ENCODE measurements around the gene PCDHGB3. TPM values are rescaled to one million over a fixed set of nuclear protein-coding genes. Genes with fewer than 3 reads are reported as not detected.

The PCDHGB3 gene
- total RNA-seq, 1 experiment from 2014 or later = 4.2 TPM

GRCh38 chr5:141342773-141343172 is 27.3 kb upstream of the PCDHGB3 start:
- DNase-seq (ENCODE audit: low spot score) (no peak), ATAC-seq (no peak)
- H3K9me3 Mint-ChIP-seq = peaks cover 68% of the 10 kb centered on the region
- no peak overlapping the region for H3K27ac Mint-ChIP-seq
- no peak overlapping the region for H3K4me3 Mint-ChIP-seq
- H3K36me3 Mint-ChIP-seq = peaks cover 54% of the 10 kb centered on the region
- no peak for TF ChIP-seq IRF2 (CRISPR knock-in tag; IDR thresholded peaks at IDR 0.05; ENCODE audit: borderline replicate concordance, low read depth)
- no peak for TF ChIP-seq GRHL2 (CRISPR knock-in tag; IDR thresholded peaks at IDR 0.05; ENCODE audit: insufficient replicate concordance, severe bottlenecking)
- no peak for TF ChIP-seq ATF2 (CRISPR knock-in tag; IDR thresholded peaks at IDR 0.05; ENCODE audit: borderline replicate concordance, low read depth)
- ChIA-PET CTCF (interaction anchor here (1.0 to 4.0 kb wide), 13 partner anchors 9 to 224 kb away, joined by 3 to 22 read pairs (median 7); partner anchors contain the start of genes PCDHB14, PCDHB15, PCDHGA10 and PCDHGA11), POLR2A (no interaction called here)
- H3K4me1 Mint-ChIP-seq = peaks cover 2% of the 10 kb centered on the region; the same call in 1 of the 2 replicates
- H3K27me3 Mint-ChIP-seq (ENCODE audit: low read depth) = no peaks in the 10 kb centered on the region

- Mint-ChIP-seq H3K4me1 (peaks cover 2% of the 10 kb centered on the region; the same call in 1 of the 2 replicates), H3K27me3 (ENCODE audit: low read depth) (no peaks in the 10 kb centered on the region), H3K9me3 (peaks cover 62% of the 10 kb centered on the region), H3K27ac (no peak within 1 kb of the TSS), H3K4me3 (0 out of 2 replicates have a peak within 1 kb of the TSS, but pooled peaks have one; percentile 22), H3K36me3 (peaks cover 54% of the 10 kb centered on the region)
- DNase-seq (ENCODE audit: low spot score) = no peak
- CTCF ChIA-PET = interaction anchor here (0.6 to 4.0 kb wide), 32 partner anchors 9 to 224 kb away, joined by 3 to 22 read pairs (median 4); partner anchors contain the start of genes PCDHB10, PCDHB11, PCDHB14 and PCDHB15
- peak; percentile 61 for ATAC-seq
- POLR2A ChIA-PET = interaction anchor here (0.6 kb wide), 1 partner anchor 1023 kb away, joined by 3 read pairs; no protein-coding TSS in a partner anchor
- TF ChIP-seq CREB1 (CRISPR knock-in tag; IDR thresholded peaks at IDR 0.05) (no peak), CTCF (IDR thresholded peaks at IDR 0.05) (peak; percentile 45; the same call in 1 of the 2 replicates)
Observed at GRCh38 chr5:141343242-141343952, 26.6 kb upstream of the PCDHGB3 start, which contains the start of gene PCDHGA3. TSS of gene PCDHGA3 (plus strand) at chr5:141343829. CDS start at chr5:141344034, 205 bp downstream.

- peaks cover 2% of the 10 kb centered on the region; the same call in 1 of the 2 replicates for H3K4me1 Mint-ChIP-seq
- TF ChIP-seq MAX (CRISPR knock-in tag; IDR thresholded peaks at IDR 0.05) = no peak
- TF ChIP-seq ATF6 (CRISPR knock-in tag; IDR thresholded peaks at IDR 0.05) = no peak
- no peak for TF ChIP-seq ETV6 (CRISPR knock-in tag; IDR thresholded peaks at IDR 0.05)
- TF ChIP-seq ZMAT4 (CRISPR knock-in tag; IDR thresholded peaks at IDR 0.05) = no peak
- TF ChIP-seq GTF2I (CRISPR knock-in tag; conservative IDR thresholded peaks at IDR 0.05) = no peak
- TF ChIP-seq ELF4 (CRISPR knock-in tag; IDR thresholded peaks at IDR 0.05; ENCODE audit: low read depth) = no peak
- POLR2A ChIA-PET = interaction anchor here (0.6 kb wide), 1 partner anchor 1022 kb away, joined by 3 read pairs; no protein-coding TSS in a partner anchor
- peaks cover 51% of the 10 kb centered on the region for H3K36me3 Mint-ChIP-seq
- no peak for DNase-seq (ENCODE audit: low spot score)
- 0 out of 2 replicates have a peak overlapping the region, but pooled peaks have one; percentile 22 for H3K4me3 Mint-ChIP-seq
- no peak for ATAC-seq
- CTCF ChIA-PET = interaction anchor here (0.6 to 4.0 kb wide), 32 partner anchors 10 to 223 kb away, joined by 3 to 22 read pairs (median 4); partner anchors contain the start of genes PCDHB10, PCDHB11, PCDHB14 and PCDHB15
- H3K27ac Mint-ChIP-seq = no peak overlapping the region
- no peaks in the 10 kb centered on the region for H3K27me3 Mint-ChIP-seq (ENCODE audit: low read depth)
- peaks cover 57% of the 10 kb centered on the region for H3K9me3 Mint-ChIP-seq
Observed at GRCh38 chr5:141343953-141344463, 26.0 kb upstream of the PCDHGB3 start.

Measured in WTC11 (cell line).